WTC11 (cell line): ENCODE results near the gene RHBG.

ENCODE experiments used
- ATF1 ChIP-seq: sonication (generic); formaldehyde crosslinking; IDR thresholded peaks from 2 replicates; pipeline ENCODE4 v1.8.1; 2023; ENCODE audit warnings: mild to moderate bottlenecking, moderate library complexity, missing genetic modification reagents
- CREM ChIP-seq: sonication (generic); formaldehyde crosslinking; IDR thresholded peaks from 2 replicates; pipeline ENCODE4 v1.8.1; 2022; ENCODE audit warnings: mild to moderate bottlenecking, missing genetic modification reagents, moderate library complexity
- CTCF ChIP-seq: fragments of 200-600 bp; IDR thresholded peaks from 2 replicates; pipeline ENCODE4 v1.8.0; 2022; ENCODE audit warnings: antibody characterized with exemption
- E2F4 ChIP-seq: sonication (generic); formaldehyde crosslinking; IDR thresholded peaks from 2 replicates; pipeline ENCODE4 v1.8.1; 2022; ENCODE audit warnings: low read depth, mild to moderate bottlenecking, moderate library complexity, missing genetic modification reagents, borderline replicate concordance
- FOXJ3 ChIP-seq: sonication (generic); formaldehyde crosslinking; IDR thresholded peaks from 2 replicates; pipeline ENCODE4 v1.9.0; 2021; ENCODE audit warnings: missing genetic modification reagents, mild to moderate bottlenecking, borderline replicate concordance
- SP1 ChIP-seq: sonication (generic); formaldehyde crosslinking; conservative IDR thresholded peaks from 2 replicates; pipeline ENCODE4 v1.8.1; 2022; ENCODE audit warnings: missing genetic modification reagents

- no peak for TF ChIP-seq CREM (CRISPR knock-in tag)
- TF ChIP-seq E2F4 (CRISPR knock-in tag) = no peak
- TF ChIP-seq SP1 (CRISPR knock-in tag) = no peak
- TF ChIP-seq ATF1 (CRISPR knock-in tag) = no peak
- no peak for TF ChIP-seq CTCF
- TF ChIP-seq FOXJ3 (CRISPR knock-in tag) = no peak
Measured at GRCh38 chr1:156319664-156320063, 49.3 kb upstream of the RHBG start.
